ENCODE data around the gene ETV5.

The ETV5 gene

DNA sequence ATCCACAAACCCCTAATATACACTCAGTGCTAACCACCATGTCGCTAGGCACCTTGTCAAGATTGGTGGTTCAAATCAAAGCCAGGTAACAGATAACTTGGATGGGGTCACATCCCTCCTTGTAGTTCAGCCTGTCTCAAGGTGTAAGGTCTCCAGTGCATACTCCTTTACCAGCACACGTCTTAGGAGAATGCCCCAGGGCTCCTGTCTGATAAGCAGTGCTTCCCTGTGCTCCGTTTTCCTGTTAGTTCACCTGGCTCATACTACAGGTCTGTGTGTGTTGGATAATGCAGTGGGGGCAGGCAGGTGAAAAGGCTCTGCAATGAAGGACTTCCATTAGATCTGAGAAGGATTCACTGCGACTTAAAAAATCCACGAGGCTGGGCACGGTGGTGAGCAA lies 50.7 kb downstream of the ETV5 start:
- Histone ChIP-seq H3K27me3 (ENCODE audit: insufficient read depth, low read length) (no peaks in the 10 kb centered on the region), H3K9me3 (ENCODE audit: insufficient read depth, low read depth, low read length) (no peaks in the 10 kb centered on the region), H3K36me3 (ENCODE audit: insufficient read depth, low read depth, low read length) (peaks cover 44% of the 10 kb centered on the region; the same call in 1 of the 2 replicates), H3K27ac (ENCODE audit: low read length) (peak overlapping the region; percentile 30), H3K9ac (ENCODE audit: low read depth, low read length) (no peak overlapping the region), H3K4me1 (ENCODE audit: insufficient read depth, low read length) (peaks cover 19% of the 10 kb centered on the region), H3K4me3 (ENCODE audit: low read length) (no peak overlapping the region)

DNA sequence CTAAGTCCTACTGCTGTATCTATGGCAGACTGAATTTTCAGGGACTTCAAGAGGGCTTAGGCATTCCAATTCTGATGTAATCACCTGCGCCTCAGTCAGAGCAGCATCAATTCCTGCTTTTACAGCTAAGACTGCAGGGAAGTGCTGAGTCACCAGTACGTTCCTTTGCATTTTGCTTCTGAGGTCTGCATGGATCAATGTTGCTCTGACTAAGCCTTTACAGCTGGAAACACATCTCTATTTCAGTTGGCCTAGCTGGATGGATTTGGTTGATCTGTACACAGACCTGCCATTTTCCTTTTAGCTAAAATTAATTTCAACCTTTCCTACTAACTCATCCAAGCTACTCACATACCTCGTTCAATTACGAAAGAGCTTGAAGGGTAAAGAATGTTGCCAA lies 51.3 kb downstream of the ETV5 start:
- Histone ChIP-seq H3K4me1 (ENCODE audit: insufficient read depth, low read length) (peaks cover 19% of the 10 kb centered on the region), H3K27ac (ENCODE audit: low read length) (peak overlapping the region; percentile 30), H3K27me3 (ENCODE audit: insufficient read depth, low read length) (no peaks in the 10 kb centered on the region), H3K9ac (ENCODE audit: low read depth, low read length) (peak overlapping the region; percentile 13; the same call in 1 of the 2 replicates), H3K4me3 (ENCODE audit: low read length) (no peak overlapping the region), H3K36me3 (ENCODE audit: insufficient read depth, low read depth, low read length) (peaks cover 43% of the 10 kb centered on the region; the same call in 1 of the 2 replicates), H3K9me3 (ENCODE audit: insufficient read depth, low read depth, low read length) (no peaks in the 10 kb centered on the region)

DNA sequence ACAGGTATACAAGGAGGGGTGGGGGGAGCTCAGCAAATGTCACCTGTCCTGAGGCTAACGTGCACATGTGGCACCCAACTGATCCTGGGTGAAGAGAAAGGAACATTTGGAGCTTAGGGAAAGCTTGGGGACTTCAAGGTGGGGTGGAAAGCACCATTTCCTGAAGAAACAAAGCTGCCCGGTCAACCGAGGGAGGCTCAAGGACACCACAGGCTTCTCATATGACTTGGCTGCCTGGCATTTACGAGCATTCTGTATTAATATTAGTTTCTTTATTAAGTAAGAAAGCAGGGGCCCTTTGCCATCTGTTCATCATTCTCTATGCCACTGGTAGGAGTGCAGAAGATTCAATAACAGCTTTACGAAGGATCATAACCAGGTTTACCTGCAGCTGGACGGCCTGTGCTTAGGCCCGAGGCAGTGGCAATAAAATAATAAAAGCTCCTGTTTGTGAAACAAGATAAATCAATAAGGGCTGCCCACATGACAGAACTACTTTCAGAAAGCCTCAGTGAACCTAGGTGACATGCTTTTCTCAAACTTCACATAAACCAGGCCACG lies 54.0 kb downstream of the ETV5 start:
- Histone ChIP-seq H3K27me3 (ENCODE audit: insufficient read depth, low read length) (no peaks in the 10 kb centered on the region), H3K4me3 (ENCODE audit: low read length) (no peak overlapping the region), H3K4me1 (ENCODE audit: insufficient read depth, low read length) (peaks cover 15% of the 10 kb centered on the region), H3K9me3 (ENCODE audit: insufficient read depth, low read depth, low read length) (no peaks in the 10 kb centered on the region), H3K36me3 (ENCODE audit: insufficient read depth, low read depth, low read length) (peaks cover 57% of the 10 kb centered on the region; the same call in 1 of the 2 replicates), H3K9ac (ENCODE audit: low read depth, low read length) (no peak overlapping the region), H3K27ac (ENCODE audit: low read length) (no peak overlapping the region)

DNA sequence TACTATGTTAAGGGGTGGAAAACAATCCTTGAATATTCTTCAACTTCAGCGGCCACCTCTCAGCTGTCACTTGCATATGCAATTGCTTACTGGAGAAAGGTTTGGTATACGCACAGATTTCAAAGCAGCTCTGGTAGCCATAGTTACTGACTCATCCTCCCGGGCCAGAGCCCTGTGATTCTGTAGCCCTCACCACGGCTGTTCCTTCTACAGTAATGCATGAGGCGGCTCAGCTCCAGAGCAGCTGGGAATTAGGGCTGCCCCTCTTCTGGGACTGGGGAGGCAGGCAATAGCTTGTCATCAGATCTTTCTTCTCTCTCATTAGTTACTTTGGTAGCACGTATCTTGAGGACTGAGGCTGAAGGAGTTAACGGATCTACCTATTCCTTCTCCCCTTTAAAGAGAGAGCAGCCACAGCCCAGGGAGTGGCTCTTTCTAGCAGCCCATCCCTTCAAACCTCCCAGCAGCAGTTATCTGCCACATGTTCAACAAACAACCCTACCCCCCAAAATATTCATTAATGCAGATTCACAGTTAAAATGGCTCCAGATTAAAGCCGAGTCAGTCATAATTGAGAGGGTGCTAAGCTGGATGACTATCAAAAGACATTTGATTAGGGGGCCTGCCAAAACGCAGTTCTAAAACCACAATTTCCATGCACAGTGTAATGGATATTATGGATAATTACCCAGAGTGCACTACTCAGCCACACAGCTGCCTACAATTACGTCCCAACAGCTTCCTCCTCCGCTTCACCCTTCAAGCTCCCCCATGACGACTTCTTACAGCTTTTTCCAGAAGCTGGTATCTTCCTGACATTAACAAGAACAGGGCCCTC lies 54.7 kb downstream of the ETV5 start:
- Histone ChIP-seq H3K9me3 (ENCODE audit: insufficient read depth, low read depth, low read length) (no peaks in the 10 kb centered on the region), H3K9ac (ENCODE audit: low read depth, low read length) (no peak overlapping the region), H3K27ac (ENCODE audit: low read length) (no peak overlapping the region), H3K36me3 (ENCODE audit: insufficient read depth, low read depth, low read length) (peaks cover 52% of the 10 kb centered on the region), H3K4me1 (ENCODE audit: insufficient read depth, low read length) (peaks cover 15% of the 10 kb centered on the region), H3K27me3 (ENCODE audit: insufficient read depth, low read length) (no peaks in the 10 kb centered on the region), H3K4me3 (ENCODE audit: low read length) (no peak overlapping the region)

DNA sequence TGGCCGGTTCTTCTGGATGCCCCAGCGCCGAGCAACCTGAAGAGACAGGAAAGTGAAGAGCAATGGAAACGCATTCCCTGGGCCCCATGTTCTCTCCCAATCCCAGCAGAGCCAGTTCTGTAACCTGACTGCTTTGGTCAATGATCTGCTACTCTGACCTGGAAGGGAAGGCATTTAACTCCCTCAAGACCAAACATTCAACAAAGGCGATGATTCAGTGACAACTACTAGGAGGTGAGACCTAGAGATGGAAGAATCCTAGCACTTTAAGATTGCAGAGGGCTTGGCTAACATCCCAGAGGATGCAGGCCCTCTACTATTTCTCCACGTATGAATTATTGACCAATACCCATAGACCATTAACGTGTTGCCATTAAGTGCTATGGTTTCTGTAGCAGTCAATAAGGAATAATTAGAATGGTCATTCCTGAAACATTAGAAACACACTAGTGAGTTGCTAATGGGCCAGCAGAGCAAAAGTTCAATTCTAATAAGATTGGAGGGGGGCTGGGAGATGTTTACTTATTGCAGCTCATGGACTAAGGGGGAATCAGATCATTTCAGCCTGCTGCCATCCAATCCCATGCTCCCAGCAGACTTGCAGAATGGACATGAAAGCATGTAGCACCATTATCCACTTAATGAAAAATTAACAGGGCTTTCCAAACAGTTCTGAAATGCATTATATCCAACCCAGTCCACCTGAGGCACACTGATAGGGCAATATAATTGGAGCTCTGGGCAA lies 56.6 kb downstream of the ETV5 start:
- no peak overlapping the region for H3K4me3 ChIP-seq (ENCODE audit: low read length)
- H3K4me1 ChIP-seq (ENCODE audit: insufficient read depth, low read length) = peaks cover 4% of the 10 kb centered on the region
- H3K27me3 ChIP-seq (ENCODE audit: insufficient read depth, low read length) = no peaks in the 10 kb centered on the region
- peaks cover 64% of the 10 kb centered on the region for H3K36me3 ChIP-seq (ENCODE audit: insufficient read depth, low read depth, low read length)
- H3K9me3 ChIP-seq (ENCODE audit: insufficient read depth, low read depth, low read length) = no peaks in the 10 kb centered on the region
- H3K27ac ChIP-seq (ENCODE audit: low read length) = no peak overlapping the region
- no peak overlapping the region for H3K9ac ChIP-seq (ENCODE audit: low read depth, low read length)

DNA sequence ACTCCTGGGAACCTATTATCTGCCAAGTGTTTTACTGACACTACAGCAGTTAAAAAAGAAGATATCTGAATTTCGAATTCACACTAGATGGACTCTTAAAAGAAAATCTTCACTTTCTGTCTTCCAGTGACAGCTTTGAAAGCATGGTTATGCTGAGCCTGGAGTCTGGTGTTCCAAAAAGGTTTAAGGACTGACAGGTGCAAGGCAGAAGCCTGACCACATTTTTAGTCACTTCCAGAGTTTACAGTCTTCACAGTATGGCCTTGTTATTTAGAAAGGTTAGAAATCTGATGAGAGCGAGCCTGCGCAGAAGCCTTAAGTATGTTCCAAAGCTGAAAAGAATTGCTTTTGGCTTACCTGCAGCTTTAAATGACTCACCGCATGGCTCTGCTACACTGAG lies 59.9 kb downstream of the ETV5 start:
- H3K36me3 ChIP-seq (ENCODE audit: insufficient read depth, low read depth, low read length) = peaks cover 43% of the 10 kb centered on the region
- no peak overlapping the region for H3K27ac ChIP-seq (ENCODE audit: low read length)
- no peaks in the 10 kb centered on the region for H3K9me3 ChIP-seq (ENCODE audit: insufficient read depth, low read depth, low read length)
- H3K9ac ChIP-seq (ENCODE audit: low read depth, low read length) = no peak overlapping the region
- H3K4me1 ChIP-seq (ENCODE audit: insufficient read depth, low read length) = no peaks in the 10 kb centered on the region
- H3K4me3 ChIP-seq (ENCODE audit: low read length) = no peak overlapping the region
- H3K27me3 ChIP-seq (ENCODE audit: insufficient read depth, low read length) = no peaks in the 10 kb centered on the region

DNA sequence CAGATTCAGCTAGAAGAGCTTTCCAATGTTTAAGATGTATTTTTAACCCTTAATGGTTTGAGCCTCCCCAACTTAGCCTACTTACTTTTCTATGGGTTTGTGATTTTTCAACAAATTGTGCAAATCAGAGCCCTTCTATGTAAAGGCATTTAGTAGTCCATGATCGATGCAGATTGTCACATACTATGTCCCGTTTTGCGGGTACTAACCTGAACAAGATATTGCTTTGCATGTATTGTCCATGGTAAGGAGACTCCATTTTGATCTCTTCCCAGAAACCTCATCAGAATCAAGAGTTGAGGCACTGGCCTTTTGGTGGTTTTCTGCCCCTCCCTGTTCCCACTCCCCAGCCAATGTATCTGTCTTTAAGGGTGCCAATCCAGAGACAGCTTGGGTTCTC lies 60.8 kb downstream of the ETV5 start:
- Histone ChIP-seq H3K27me3 (ENCODE audit: insufficient read depth, low read length) (no peaks in the 10 kb centered on the region), H3K4me3 (ENCODE audit: low read length) (no peak overlapping the region), H3K9ac (ENCODE audit: low read depth, low read length) (no peak overlapping the region), H3K4me1 (ENCODE audit: insufficient read depth, low read length) (no peaks in the 10 kb centered on the region), H3K9me3 (ENCODE audit: insufficient read depth, low read depth, low read length) (no peaks in the 10 kb centered on the region), H3K36me3 (ENCODE audit: insufficient read depth, low read depth, low read length) (peaks cover 43% of the 10 kb centered on the region), H3K27ac (ENCODE audit: low read length) (no peak overlapping the region)

DNA sequence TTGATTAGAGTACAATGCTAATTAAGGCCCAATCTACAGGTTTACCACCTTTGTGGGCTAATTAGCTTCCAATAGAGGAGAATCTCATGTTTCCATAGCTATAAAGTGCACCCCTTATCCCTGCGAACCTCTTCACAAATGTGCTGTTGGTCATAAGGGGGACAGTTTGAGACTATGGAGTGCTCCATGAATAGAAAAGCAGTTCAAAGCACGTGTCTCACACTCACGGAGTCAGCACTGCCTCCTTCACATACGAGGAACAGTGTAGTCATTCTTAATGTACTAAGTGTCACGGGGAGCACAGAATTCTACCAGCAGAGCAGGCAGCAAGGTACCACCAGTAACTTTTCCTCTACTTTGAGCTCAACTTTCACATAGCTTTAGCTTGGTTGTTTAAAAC lies 62.1 kb downstream of the ETV5 start:
- Histone ChIP-seq H3K36me3 (ENCODE audit: insufficient read depth, low read depth, low read length) (peaks cover 38% of the 10 kb centered on the region), H3K4me1 (ENCODE audit: insufficient read depth, low read length) (no peaks in the 10 kb centered on the region), H3K27me3 (ENCODE audit: insufficient read depth, low read length) (no peaks in the 10 kb centered on the region), H3K9me3 (ENCODE audit: insufficient read depth, low read depth, low read length) (no peaks in the 10 kb centered on the region), H3K27ac (ENCODE audit: low read length) (no peak overlapping the region), H3K4me3 (ENCODE audit: low read length) (no peak overlapping the region), H3K9ac (ENCODE audit: low read depth, low read length) (no peak overlapping the region)

DNA sequence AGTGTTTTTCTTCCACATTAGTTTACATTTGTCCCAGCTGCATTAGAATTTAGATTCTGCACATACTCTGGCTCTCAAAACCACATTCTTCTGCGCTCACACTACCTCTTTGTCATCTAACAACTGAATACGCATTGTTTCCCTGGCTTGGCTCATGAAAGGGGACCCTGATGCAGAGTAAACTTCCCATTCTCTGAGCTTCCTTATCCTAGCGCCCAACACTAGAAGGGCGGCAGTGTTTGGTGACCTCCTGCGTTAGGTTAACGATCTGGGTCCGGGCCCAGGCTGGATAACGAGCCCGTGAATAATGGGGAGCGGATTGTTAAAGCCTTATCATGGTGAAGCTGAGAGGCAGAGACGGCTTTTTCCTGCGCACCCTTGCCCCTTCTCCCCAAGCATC lies 63.9 kb downstream of the ETV5 start:
- H3K36me3 ChIP-seq (ENCODE audit: insufficient read depth, low read depth, low read length) = peaks cover 19% of the 10 kb centered on the region
- H3K9me3 ChIP-seq (ENCODE audit: insufficient read depth, low read depth, low read length) = no peaks in the 10 kb centered on the region
- H3K4me1 ChIP-seq (ENCODE audit: insufficient read depth, low read length) = no peaks in the 10 kb centered on the region
- H3K27me3 ChIP-seq (ENCODE audit: insufficient read depth, low read length) = no peaks in the 10 kb centered on the region
- H3K27ac ChIP-seq (ENCODE audit: low read length) = no peak overlapping the region
- no peak overlapping the region for H3K9ac ChIP-seq (ENCODE audit: low read depth, low read length)
- no peak overlapping the region for H3K4me3 ChIP-seq (ENCODE audit: low read length)

DNA sequence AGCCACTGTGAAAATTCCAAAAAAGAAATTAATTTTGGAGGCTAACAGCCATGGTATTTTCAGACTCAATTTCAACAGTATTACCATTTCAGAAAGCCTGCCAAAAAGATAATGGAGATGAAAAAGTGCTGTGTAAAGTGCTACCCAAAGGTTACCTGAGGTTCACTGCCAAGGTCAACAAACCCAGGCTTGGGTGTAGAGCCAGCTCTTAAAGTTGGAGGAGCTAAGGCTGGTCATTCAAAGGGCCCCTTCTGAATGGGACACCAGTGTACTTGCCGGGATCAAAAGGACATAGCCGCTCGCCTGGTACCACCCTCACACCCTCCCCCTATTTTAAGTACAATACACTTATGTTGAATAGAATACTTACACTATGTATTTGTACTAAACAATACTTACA lies 64.5 kb downstream of the ETV5 start:
- Histone ChIP-seq H3K4me1 (ENCODE audit: insufficient read depth, low read length) (no peaks in the 10 kb centered on the region), H3K36me3 (ENCODE audit: insufficient read depth, low read depth, low read length) (peaks cover 19% of the 10 kb centered on the region), H3K27me3 (ENCODE audit: insufficient read depth, low read length) (no peaks in the 10 kb centered on the region), H3K9ac (ENCODE audit: low read depth, low read length) (no peak overlapping the region), H3K27ac (ENCODE audit: low read length) (no peak overlapping the region), H3K4me3 (ENCODE audit: low read length) (no peak overlapping the region), H3K9me3 (ENCODE audit: insufficient read depth, low read depth, low read length) (no peaks in the 10 kb centered on the region)

DNA sequence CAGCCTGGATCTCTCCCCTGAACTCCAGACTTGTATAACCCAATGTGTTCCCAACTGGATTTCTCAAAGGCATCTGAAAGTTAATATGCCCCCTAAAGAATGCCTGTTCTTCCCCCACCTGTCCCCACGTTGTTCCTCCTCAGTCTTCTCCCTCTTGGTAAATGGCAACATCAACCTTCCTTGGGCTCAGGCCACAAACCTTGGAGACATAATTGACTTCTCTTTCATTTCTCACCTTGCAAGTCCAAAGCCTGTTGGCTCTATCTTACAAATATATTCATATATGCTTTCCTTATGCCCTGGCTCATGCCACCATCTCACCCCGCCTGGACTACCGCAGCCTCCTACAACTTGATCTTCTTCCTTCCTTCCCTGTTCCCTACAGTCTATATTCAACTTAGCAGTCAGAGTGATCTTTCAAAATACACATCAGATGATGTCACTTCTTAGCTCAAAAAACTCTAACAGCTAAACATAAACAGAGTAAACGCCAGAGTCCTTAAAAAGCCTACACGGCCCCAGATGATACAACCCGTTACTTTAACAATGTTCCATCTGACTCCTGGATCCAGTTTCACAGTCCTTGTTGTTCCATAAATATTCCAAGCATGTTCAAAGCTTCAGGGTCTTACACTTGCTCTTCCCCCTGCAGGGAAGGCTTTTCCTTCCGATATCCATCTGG lies 66.2 kb downstream of the ETV5 start:
- H3K4me3 ChIP-seq (ENCODE audit: low read length) = no peak overlapping the region
- peaks cover 3% of the 10 kb centered on the region; the same call in 1 of the 2 replicates for H3K36me3 ChIP-seq (ENCODE audit: insufficient read depth, low read depth, low read length)
- no peaks in the 10 kb centered on the region for H3K9me3 ChIP-seq (ENCODE audit: insufficient read depth, low read depth, low read length)
- H3K27ac ChIP-seq (ENCODE audit: low read length) = no peak overlapping the region
- H3K4me1 ChIP-seq (ENCODE audit: insufficient read depth, low read length) = no peaks in the 10 kb centered on the region
- no peak overlapping the region for H3K9ac ChIP-seq (ENCODE audit: low read depth, low read length)
- H3K27me3 ChIP-seq (ENCODE audit: insufficient read depth, low read length) = no peaks in the 10 kb centered on the region

Measured in iPS-20b (cell line).